ENCODE results near the gene TOLLIP.
"Not testable (repeated sequence)": the region's sequence is repeated elsewhere in the genome, so short reads cannot be mapped to it uniquely, and the experiment has no call there.

The TOLLIP gene

DNA sequence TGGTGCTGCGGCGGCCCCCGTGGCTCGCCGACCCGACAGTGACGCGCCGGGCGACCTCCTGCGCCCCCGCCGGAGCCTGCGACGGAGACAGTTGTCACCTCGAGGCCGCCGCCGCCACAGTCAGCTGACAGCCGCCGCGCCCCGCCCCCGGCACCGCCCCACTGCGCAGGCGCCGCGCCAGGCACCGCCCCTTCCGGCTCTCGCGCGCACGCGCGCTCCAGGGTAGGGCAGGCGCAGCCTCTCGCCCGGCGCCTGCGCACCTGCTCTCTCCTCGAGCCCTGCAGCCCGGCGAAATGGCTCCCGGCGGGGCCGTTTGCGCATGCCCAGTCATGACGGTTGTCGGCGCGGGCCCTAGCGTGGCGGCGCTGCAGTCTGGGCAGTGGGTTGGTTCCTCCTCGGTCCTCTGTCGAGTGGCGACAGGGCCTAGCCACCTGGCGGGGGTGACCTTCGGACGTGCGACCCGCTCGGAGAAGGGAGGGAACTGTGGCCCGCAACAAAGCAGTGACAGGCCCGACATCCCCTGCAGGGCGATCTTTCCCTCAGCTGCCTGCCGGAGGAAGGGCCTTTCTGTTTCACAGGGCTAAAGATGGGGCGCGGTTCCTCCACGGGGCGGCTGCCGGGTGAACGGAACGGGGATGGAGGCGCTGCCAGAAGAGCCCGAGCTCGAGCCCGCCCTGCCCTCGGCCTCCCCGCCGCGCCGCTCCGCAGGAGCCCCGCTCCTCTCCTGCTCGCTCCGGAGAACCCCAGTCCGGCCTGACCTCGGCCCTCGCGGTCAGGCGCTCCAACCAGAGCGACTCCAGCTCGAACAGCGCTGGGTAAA, at the start of gene TOLLIP:
TSS of gene TOLLIP (minus strand) at position 135 of the 820 bp plus-strand sequence. CDS start at position 1, 134 bp downstream.
- DNase-seq (ENCODE audit: low spot score): peak; percentile 97

DNA sequence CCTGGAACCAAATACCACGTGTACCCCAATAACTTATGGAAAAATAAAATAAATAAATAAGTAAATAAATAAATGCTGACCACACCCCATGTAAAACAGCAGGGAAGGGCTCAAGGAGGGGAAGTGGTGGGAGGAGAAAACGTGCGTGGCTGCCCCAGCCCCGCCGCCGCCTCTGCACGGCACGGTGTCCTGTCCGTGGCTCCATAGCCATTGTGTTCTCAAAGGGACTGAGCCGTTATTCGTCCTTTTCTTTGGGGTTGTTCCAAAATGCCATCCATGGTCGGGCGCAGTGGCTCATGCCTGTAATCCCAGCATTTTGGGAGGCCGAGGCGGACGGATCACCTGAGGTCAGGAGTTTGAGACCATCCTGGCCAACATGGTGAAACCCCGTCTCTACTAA, 49.5 kb upstream of the TOLLIP start:
- not testable (repeated sequence) for DNase-seq (ENCODE audit: low spot score)

GRCh38 chr11:1358286-1358685, 48.9 kb upstream of the TOLLIP start:
- no peak for DNase-seq (ENCODE audit: low spot score)

- no peak for DNase-seq (ENCODE audit: low spot score)
Observed at GRCh38 chr11:1356478-1356960, 47.1 kb upstream of the TOLLIP start.

- no peak for DNase-seq (ENCODE audit: low spot score)
Observed at GRCh38 chr11:1356007-1356435, 46.6 kb upstream of the TOLLIP start.

DNA sequence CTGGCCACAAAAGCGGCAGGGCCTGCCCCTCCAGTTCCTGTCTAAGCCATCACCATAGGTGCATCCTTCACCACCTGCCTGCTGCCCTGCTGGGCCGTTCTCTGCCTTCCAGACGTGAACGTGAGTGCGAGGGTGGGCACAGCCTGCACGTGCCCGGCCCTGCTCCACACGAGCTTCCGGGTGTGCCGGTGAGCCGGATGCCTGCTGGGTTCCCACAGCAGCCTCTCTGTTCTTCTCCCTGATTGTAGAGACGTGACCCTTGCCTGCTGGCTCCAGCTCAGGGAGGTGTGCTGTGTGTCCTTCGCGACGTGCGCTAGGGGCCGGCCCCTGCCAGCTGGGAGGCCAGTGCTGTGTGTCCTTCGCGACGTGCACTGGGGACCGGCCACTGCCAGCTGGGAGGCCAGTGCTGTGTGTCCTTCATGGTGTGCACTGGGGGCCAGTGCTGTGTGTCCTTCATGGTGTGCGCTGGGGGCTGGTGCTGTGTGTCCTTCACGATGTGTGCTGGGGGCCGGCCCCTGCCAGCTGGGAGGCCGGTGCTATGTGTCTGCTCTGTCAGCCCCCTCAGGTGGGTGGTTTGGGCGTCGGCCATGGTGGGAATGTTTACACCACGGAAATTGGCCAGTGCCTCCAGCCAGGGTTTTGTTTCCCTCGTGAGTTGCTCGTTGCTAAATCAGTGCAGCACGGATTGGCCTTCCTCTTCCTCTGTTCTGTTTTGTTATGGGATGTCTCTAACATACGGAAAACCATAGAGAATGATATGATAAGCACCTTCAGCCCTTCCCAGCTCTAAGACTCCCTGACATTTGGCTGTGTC, 44.9 kb upstream of the TOLLIP start:
- no peak for DNase-seq (ENCODE audit: low spot score)

DNA sequence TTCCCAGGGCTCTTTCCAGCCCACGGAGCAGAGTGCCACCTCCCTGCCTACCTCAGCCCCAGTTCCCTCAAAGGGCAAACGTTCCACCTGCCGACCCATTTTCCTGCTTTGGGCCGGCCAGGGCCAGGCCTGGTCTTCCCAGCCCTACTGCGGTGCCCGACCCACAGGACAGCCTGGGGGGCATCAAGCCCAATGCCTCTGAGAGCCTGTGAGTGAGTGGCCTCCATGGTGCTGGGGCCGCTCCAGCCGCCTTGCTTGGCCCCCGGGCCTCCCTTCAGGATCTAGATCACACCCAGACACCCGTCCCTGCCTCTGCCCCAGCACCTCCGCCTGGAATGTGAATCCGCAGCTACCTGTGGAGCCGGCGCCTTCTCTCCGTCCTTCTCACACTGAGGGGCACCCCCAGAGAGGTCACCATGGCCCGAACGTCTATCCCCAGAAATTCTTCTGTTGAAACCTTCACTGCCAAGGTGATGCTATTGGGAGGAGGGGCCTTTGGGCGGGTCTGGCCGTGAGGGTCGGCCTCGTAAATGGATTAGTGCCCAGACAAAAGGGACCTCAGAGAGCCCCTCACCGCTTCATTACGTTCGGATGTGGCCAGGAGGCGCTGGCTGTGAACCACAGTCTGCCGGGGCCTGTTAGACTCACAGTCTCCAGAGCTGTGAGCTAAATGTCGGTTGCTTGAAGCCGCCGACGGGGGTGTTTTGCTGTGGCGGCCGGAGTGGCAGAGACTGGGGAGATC, 44.1 kb upstream of the TOLLIP start:
- no peak for DNase-seq (ENCODE audit: low spot score)

DNA sequence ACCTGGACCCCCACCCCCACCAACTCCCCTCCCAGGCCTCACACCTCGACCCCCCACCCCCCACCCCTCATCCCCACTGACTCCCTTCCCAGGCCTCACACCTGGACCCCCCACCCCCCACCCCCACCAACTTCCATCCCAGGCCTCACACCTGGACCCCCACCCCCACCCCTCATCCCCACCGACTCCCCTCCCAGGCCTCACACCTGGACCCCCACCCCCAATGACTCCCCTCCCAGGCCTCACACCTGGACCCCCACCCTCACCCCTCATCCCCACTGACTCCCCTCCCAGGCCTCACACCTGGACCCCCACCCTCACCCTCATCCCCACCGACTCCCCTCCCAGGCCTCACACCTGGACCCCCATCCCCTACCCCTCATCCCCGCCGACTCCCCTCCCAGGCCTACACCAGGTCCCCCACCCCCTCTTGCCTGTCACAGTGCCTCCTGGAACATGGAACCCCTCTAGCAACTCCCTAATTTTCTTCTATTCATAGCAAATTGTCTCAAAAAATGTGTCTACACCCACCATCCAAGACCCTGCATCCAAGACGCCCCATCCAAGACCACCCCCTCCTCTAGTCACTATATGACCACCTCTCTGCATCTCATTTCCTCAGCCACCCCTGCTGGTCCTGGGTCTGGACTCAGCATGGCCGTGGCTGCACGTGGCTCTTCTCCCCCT, 43.4 kb upstream of the TOLLIP start:
- no peak for DNase-seq (ENCODE audit: low spot score)

GRCh38 chr11:1351278-1351937, 42.0 kb upstream of the TOLLIP start:
- DNase-seq (ENCODE audit: low spot score): no peak

- DNase-seq (ENCODE audit: low spot score): no peak
Observed at GRCh38 chr11:1350086-1350725, 40.8 kb upstream of the TOLLIP start.

GRCh38 chr11:1349327-1350041, 40.1 kb upstream of the TOLLIP start:
- DNase-seq (ENCODE audit: low spot score): no peak

DNA sequence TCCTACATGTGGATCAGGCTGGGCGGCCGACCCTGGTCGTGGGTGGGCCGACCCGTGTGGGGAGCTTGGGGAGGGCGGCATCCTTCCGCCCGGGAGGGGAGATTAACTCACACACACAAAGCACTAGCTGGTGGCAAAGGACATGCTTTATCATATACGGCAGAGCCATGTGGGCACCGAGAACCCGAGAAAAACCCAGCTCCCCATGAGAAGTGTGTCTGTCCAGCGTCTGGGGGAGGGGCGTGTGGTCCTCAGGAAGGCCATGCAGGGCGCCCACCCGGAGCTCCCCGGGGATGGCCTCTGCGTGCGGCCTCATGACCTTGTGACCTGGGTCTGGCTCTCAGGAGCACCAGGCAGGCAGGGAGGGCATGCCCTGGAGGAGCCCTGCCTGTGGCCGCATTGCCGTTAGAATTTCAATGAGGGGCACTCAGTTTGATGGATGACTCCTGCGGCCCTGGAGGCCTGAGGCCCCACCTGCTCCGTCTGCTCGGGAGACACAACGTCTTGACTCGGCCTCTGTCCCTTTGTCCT, 39.4 kb upstream of the TOLLIP start:
- no peak for DNase-seq (ENCODE audit: low spot score)

DNA sequence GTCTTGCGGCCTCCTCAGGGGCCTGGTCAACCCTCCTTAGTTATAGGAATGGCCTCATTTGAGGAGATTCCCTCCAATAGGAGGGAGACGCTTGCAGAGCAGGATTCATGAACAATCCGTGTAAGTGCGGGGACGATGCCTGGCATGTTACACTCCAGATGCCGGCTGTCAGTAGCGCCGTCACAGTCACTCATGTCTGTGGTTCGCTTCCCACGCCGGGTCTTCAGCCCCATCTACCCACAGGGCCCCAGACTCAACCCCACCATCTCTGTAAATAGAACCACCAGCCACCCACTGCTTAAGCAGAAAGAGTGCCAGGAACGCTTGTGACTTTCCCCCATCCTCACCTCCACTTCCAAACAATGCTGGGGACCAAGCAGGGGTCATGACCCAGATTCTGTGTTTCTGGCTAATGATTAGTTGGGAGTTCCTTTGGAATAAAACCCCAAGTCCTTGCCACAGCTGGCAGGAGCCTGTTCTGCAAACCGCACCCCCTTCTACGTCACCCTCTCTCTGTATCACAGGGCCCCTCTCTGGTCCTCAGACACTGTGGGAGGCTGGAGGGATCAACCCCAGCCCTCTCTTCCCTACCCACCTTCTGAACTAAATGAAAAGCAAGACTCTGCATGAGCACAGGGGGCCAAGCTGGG, 38.8 kb upstream of the TOLLIP start:
- no peak for DNase-seq (ENCODE audit: low spot score)

GRCh38 chr11:1347411-1347999, 38.1 kb upstream of the TOLLIP start:
- not testable (repeated sequence) for DNase-seq (ENCODE audit: low spot score)

GRCh38 chr11:1346669-1347390, 37.4 kb upstream of the TOLLIP start:
- DNase-seq (ENCODE audit: low spot score): no peak

- no peak for DNase-seq (ENCODE audit: low spot score)
Observed at GRCh38 chr11:1345737-1346513, 36.5 kb upstream of the TOLLIP start.

GRCh38 chr11:1344056-1344635, 34.7 kb upstream of the TOLLIP start:
- DNase-seq (ENCODE audit: low spot score): no peak
